K562 (cell line): ENCODE results near the gene ITGB6. TPM values are rescaled to one million over a fixed set of nuclear protein-coding genes. Genes with fewer than 3 reads are reported as not detected.

Experiments used
- ATAC-seq: fragments of 200-7000 bp; cut with Tn5 transposase; 3 replicates; pipeline ENCODE4 v1.9.1; 2020; ENCODE audit warnings: moderate library complexity
- BruUV-seq: library from RNA; stranded (reverse); fragments of 400-500 nt; replicated peaks from 2 replicates; lab custom pipeline; 2021; lab: Mats Ljungman, UMichigan
- CTCF ChIA-PET: fragments of 300-600 bp; formaldehyde crosslinking; extraction: SDS; loops from one replicate; lab custom pipeline; 2021; ENCODE audit warnings: low intra/inter-chr PET ratio; lab: Yijun Ruan, JAX
- POLR2A ChIA-PET: fragments of 300-600, 350-650 bp; sonication (Branson Sonifier 250); formaldehyde crosslinking; extraction: SDS; loops from one replicate; lab custom pipeline; 2021; ENCODE audit warnings: antibody characterized with exemption, inconsistent platforms; lab: Yijun Ruan, JAX
- DNase-seq, 4 experiments: peaks; one replicate each; pipeline versions ENCODE4 v3.0.0 to v3.0.0-alpha.2; 2011 to 2018; ENCODE audit warnings: low spot score in 3 of 4, mixed read lengths in 3 of 4; ENCODE audit errors: extremely low read depth in 1 of 4
- FAIRE-seq: peaks from 2 replicates; lab custom pipeline; 2011; peaks lifted over from hg19 to GRCh38; lab: Jason Lieb, UNC
- H2AFZ ChIP-seq: 2 replicates; pipeline ENCODE4 v1.6.0; 2011; ENCODE audit warnings: low read depth, low read length, control low read depth, inconsistent platforms
- H3K27ac ChIP-seq: fragments of 200-600 bp; 3 replicates; pipeline ENCODE4 v1.8.0; 2011; ENCODE audit warnings: low read depth, mild to moderate bottlenecking, control low read depth, inconsistent platforms, low read length, moderate library complexity, mixed read lengths; ENCODE audit errors: extremely low read depth
- H3K27me3 ChIP-seq, 2 experiments: fragments of 300-600 bp in 1 of 2; 2 replicates in 1 of 2; 3 replicates in 1 of 2; pipeline versions ENCODE4 v1.6.0 to v1.8.0; 2011; ENCODE audit warnings: inconsistent platforms in 2 of 2, low read length in 2 of 2, mild to moderate bottlenecking in 1 of 2, mixed read lengths in 1 of 2, moderate library complexity in 1 of 2; ENCODE audit not compliant: control insufficient read depth in 2 of 2, insufficient read depth in 2 of 2
- H3K36me3 ChIP-seq: fragments of 300-600 bp; 3 replicates; pipeline ENCODE4 v1.8.0; 2011; ENCODE audit warnings: mild to moderate bottlenecking, low read length, inconsistent platforms; ENCODE audit not compliant: control insufficient read depth, insufficient read depth
- H3K4me1 ChIP-seq, 2 experiments: fragments of 200-600 bp in 1 of 2; replicated peaks in 1 of 2; 2 replicates in 1 of 2; 3 replicates in 1 of 2; pipeline versions ENCODE4 v1.5.1 to v1.8.0; 2011; ENCODE audit warnings: inconsistent platforms in 2 of 2, low read length in 2 of 2, mild to moderate bottlenecking in 1 of 2, mixed read lengths in 1 of 2, moderate library complexity in 1 of 2; ENCODE audit not compliant: control insufficient read depth in 2 of 2, insufficient read depth in 2 of 2
- H3K4me2 ChIP-seq: 2 replicates; pipeline ENCODE4 v1.6.1; 2011; ENCODE audit warnings: low read length, control low read depth, inconsistent platforms, mixed read lengths; ENCODE audit not compliant: insufficient read depth
- H3K4me3 ChIP-seq: fragments of 200-600 bp; sonication (generic), shearing (Covaris generic); 2 replicates; pipeline ENCODE4 v1.5.1; 2016; ENCODE audit warnings: control low read depth, inconsistent platforms
- H3K79me2 ChIP-seq: fragments of 200-600 bp; 3 replicates; pipeline ENCODE4 v1.8.0; 2011; ENCODE audit warnings: low read length, inconsistent platforms; ENCODE audit not compliant: control insufficient read depth, insufficient read depth
- H3K9ac ChIP-seq, 2 experiments: 2 replicates each; pipeline versions ENCODE4 v1.6.0 to v1.6.1; 2011; ENCODE audit warnings: low read depth in 2 of 2, low read length in 2 of 2, control low read depth in 1 of 2, inconsistent platforms in 1 of 2, mild to moderate bottlenecking in 1 of 2, mixed read lengths in 1 of 2; ENCODE audit not compliant: insufficient read depth in 1 of 2
- H3K9me1 ChIP-seq: one replicate; pipeline ENCODE4 v1.6.0; 2011; ENCODE audit warnings: inconsistent platforms, mild to moderate bottlenecking, low read length, moderate library complexity; ENCODE audit not compliant: control insufficient read depth, insufficient read depth
- H3K9me3 ChIP-seq: replicated peaks from 2 replicates; pipeline ENCODE4 v1.5.1; 2011; ENCODE audit warnings: low read depth, low read length, inconsistent platforms; ENCODE audit not compliant: control insufficient read depth, insufficient read depth
- H4K20me1 ChIP-seq: replicated peaks from 2 replicates; pipeline ENCODE4 v1.6.1; 2011; ENCODE audit warnings: low read length, inconsistent platforms, mixed read lengths; ENCODE audit not compliant: control insufficient read depth, insufficient read depth
- BACH1 ChIP-seq: fragments of 200-800 bp; sonication (Bioruptor generic); IDR thresholded peaks from 2 replicates; pipeline ENCODE4 v1.6.1; 2016; ENCODE audit warnings: missing genetic modification characterization, missing compliant biosample characterization
- FOXA1 ChIP-seq: fragments of 450-650 bp; IDR thresholded peaks from 2 replicates; pipeline ENCODE4 v1.6.1; 2016; ENCODE audit warnings: mild to moderate bottlenecking, borderline replicate concordance
- FOXK1 ChIP-seq: sonication (generic); formaldehyde crosslinking; IDR thresholded peaks from 2 replicates; pipeline ENCODE4 v1.8.0; 2022; ENCODE audit warnings: missing genetic modification reagents, mild to moderate bottlenecking, borderline replicate concordance
- KAT8 ChIP-seq: fragments of 450-650 bp; IDR thresholded peaks from 2 replicates; pipeline ENCODE4 v1.6.1; 2016; ENCODE audit warnings: low read depth, mild to moderate bottlenecking
- KDM5B ChIP-seq: fragments of 200-600 bp; sonication (generic); IDR thresholded peaks from 2 replicates; pipeline ENCODE4 v1.6.1; 2012; ENCODE audit warnings: low read depth, mild to moderate bottlenecking, moderate library complexity, low read length, control low read depth, inconsistent platforms; ENCODE audit not compliant: insufficient replicate concordance
- PYGO2 ChIP-seq: fragments of 450-650 bp; IDR thresholded peaks from 2 replicates; pipeline ENCODE4 v1.6.1; 2016; ENCODE audit warnings: mild to moderate bottlenecking, missing genetic modification characterization, moderate library complexity, missing compliant biosample characterization
- RUNX1 ChIP-seq: sonication (generic); IDR thresholded peaks from 2 replicates; pipeline ENCODE4 v1.6.1; 2016; ENCODE audit warnings: antibody characterized with exemption, low read depth
- SMAD1 ChIP-seq: fragments of 150-350 bp; IDR thresholded peaks from 2 replicates; pipeline ENCODE4 v1.6.1; 2014; ENCODE audit warnings: low read length, low read depth; ENCODE audit not compliant: partially characterized antibody
- SMAD3 ChIP-seq: fragments of 450-650 bp; formaldehyde crosslinking; conservative IDR thresholded peaks from 2 replicates; pipeline ENCODE4 v1.4.0; 2020; ENCODE audit warnings: mild to moderate bottlenecking
- TAF9B ChIP-seq: fragments of 450-650 bp; IDR thresholded peaks from 2 replicates; pipeline ENCODE4 v1.6.1; 2018; ENCODE audit warnings: mild to moderate bottlenecking; ENCODE audit not compliant: partially characterized antibody
- TCF7 ChIP-seq: sonication (generic); IDR thresholded peaks from 2 replicates; pipeline ENCODE4 v1.6.1; 2016; ENCODE audit warnings: antibody characterized with exemption, borderline replicate concordance
- ZNF408 ChIP-seq: fragments of 250-450 bp; sonication (Bioruptor Pico); IDR thresholded peaks from 2 replicates; pipeline ENCODE4 v1.4.0; 2020; ENCODE audit warnings: low read depth, mild to moderate bottlenecking, moderate library complexity
- ZNF695 ChIP-seq: fragments of 450-650 bp; formaldehyde crosslinking; IDR thresholded peaks from 2 replicates; pipeline ENCODE4 v1.4.0; 2020; ENCODE audit warnings: mild to moderate bottlenecking, moderate library complexity
- WGBS: fragments of 100-300 bp; shearing (Covaris generic); methylation state at CpG from one replicate; pipeline ENCODE4 v1.1.6; 2016; ENCODE audit warnings: low coverage, mixed read lengths; ENCODE audit not compliant: insufficient coverage; ENCODE audit errors: missing lambda C conversion rate; 5-methylcytosine and 5-hydroxymethylcytosine counted together
- in situ Hi-C: fragments of 300-500 bp; cut with MboI; formaldehyde crosslinking; loops from 4 replicates; pipeline ENCODE4 v1.15.0; 2018; ENCODE audit warnings: inconsistent platforms, mixed read lengths
- intact Hi-C: fragments of 100-400 bp; cut with micrococcal nuclease; formaldehyde crosslinking; loops from 2 replicates; pipeline ENCODE4 v1.14.2; 2022
- polyA plus RNA-seq, 8 experiments: library from polyadenylated mRNA; depleted of rRNA in 4 of 8; stranded (reverse) in 5 of 8; unstranded in 3 of 8; fragments of >200 nt; fragmentation: Nextera tagmentation in 2 of 8; fragmentation: Illumina TruSeq in 1 of 8; extraction: Ambion mirVana in 2 of 8; extraction: Trizol in 1 of 8; gene quantifications; 2 replicates each; pipeline versions ENCODE4 v1.2.1 to v1.2.3, GENCODE V29; 2011 to 2014; ENCODE audit warnings: inconsistent platforms in 1 of 8, missing spikeins in 1 of 8
- total RNA-seq, 7 experiments: library from RNA; depleted of rRNA in 6 of 7; stranded (reverse); fragments of >200 nt in 6 of 7; fragmentation: Illumina TruSeq in 2 of 7; extraction: Trizol in 2 of 7; gene quantifications; 2 replicates each; pipeline versions ENCODE4 v1.2.1 to v1.2.3, GENCODE V29; 2011 to 2021; ENCODE audit warnings: low replicate concordance in 1 of 7
- TF ChIP-seq, protein P1 (sequence below): sonication (generic); formaldehyde crosslinking; IDR thresholded peaks from 2 replicates; pipeline ENCODE4 v1.8.1; 2023; ENCODE audit warnings: missing genetic modification reagents, mild to moderate bottlenecking, borderline replicate concordance
- TF ChIP-seq, protein P2 (sequence below): fragments of 450-650 bp; IDR thresholded peaks from 2 replicates; pipeline ENCODE4 v1.7.0; 2016; ENCODE audit warnings: borderline replicate concordance
- TF ChIP-seq, protein P3 (sequence below): sonication (generic); formaldehyde crosslinking; IDR thresholded peaks from 2 replicates; pipeline ENCODE4 v1.8.0; 2022; ENCODE audit warnings: missing genetic modification reagents, mild to moderate bottlenecking, borderline replicate concordance

ITGB6 gene
- total and polyA plus RNA-seq, 9 of the 15 experiments (the other 6 are each of a cell fraction or from before 2014, with no cell fraction given) = 0.18 TPM; not detected in 8

DNA sequence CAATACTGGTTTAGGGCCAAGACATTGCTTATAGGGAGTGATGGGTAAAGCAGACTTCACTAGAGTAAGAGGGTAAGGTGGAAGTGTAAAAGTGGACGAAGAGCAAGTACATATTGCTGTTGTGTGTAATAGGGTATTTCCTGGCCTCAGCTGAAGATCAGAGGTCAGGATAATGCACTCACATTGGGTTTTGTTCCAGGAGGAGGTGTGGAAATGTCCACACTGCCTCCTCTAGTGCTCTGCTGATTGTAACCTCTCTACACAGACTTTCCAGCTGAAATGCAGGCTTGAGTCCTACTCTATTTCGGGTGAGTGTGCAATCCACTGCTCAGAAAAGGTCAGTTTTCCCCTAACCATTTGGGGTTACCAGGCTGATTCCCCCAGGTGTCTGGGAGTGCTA is 96.0 kb downstream of the ITGB6 start:
- Histone ChIP-seq H3K4me3 (no peak overlapping the region), H3K9ac (no peak overlapping the region), H4K20me1 (no peaks in the 10 kb centered on the region), H3K79me2 (no peaks in the 10 kb centered on the region), H3K9me1 (no peaks in the 10 kb centered on the region), H3K4me2 (no peak overlapping the region), H2AFZ (no peak overlapping the region), H3K27ac (no peak overlapping the region), H3K27me3 (no peaks in the 10 kb centered on the region), H3K36me3 (no peaks in the 10 kb centered on the region), H3K4me1 (no peaks in the 10 kb centered on the region), H3K9me3 (no peaks in the 10 kb centered on the region)
- POLR2A ChIA-PET = no interaction called here
- CTCF ChIA-PET = no interaction called here
- 0% methylated on average over 2 of the region's 2 CpGs for WGBS
- in situ Hi-C loops = no loop called here
- DNase-seq (no peak), ATAC-seq (no peak), FAIRE-seq (no peak)
- intact Hi-C loops = loop anchor here (10.0 kb wide), 1 partner anchor 1171 kb away; no protein-coding TSS in a partner anchor
- no TSS peak for BruUV-seq
- TF ChIP-seq RUNX1 = no peak
- no peak for TF ChIP-seq KDM5B
- no peak for TF ChIP-seq ZNF408 (CRISPR knock-in tag)
- TF ChIP-seq, protein P1, sequence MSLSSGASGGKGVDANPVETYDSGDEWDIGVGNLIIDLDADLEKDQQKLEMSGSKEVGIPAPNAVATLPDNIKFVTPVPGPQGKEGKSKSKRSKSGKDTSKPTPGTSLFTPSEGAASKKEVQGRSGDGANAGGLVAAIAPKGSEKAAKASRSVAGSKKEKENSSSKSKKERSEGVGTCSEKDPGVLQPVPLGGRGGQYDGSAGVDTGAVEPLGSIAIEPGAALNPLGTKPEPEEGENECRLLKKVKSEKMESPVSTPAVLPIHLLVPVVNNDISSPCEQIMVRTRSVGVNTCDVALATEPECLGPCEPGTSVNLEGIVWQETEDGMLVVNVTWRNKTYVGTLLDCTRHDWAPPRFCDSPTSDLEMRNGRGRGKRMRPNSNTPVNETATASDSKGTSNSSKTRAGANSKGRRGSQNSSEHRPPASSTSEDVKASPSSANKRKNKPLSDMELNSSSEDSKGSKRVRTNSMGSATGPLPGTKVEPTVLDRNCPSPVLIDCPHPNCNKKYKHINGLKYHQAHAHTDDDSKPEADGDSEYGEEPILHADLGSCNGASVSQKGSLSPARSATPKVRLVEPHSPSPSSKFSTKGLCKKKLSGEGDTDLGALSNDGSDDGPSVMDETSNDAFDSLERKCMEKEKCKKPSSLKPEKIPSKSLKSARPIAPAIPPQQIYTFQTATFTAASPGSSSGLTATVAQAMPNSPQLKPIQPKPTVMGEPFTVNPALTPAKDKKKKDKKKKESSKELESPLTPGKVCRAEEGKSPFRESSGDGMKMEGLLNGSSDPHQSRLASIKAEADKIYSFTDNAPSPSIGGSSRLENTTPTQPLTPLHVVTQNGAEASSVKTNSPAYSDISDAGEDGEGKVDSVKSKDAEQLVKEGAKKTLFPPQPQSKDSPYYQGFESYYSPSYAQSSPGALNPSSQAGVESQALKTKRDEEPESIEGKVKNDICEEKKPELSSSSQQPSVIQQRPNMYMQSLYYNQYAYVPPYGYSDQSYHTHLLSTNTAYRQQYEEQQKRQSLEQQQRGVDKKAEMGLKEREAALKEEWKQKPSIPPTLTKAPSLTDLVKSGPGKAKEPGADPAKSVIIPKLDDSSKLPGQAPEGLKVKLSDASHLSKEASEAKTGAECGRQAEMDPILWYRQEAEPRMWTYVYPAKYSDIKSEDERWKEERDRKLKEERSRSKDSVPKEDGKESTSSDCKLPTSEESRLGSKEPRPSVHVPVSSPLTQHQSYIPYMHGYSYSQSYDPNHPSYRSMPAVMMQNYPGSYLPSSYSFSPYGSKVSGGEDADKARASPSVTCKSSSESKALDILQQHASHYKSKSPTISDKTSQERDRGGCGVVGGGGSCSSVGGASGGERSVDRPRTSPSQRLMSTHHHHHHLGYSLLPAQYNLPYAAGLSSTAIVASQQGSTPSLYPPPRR (CRISPR knock-in tag) = no peak
- TF ChIP-seq TAF9B = no peak
- TF ChIP-seq BACH1 (tag) = no peak
- TF ChIP-seq TCF7 = no peak
- TF ChIP-seq, protein P2, sequence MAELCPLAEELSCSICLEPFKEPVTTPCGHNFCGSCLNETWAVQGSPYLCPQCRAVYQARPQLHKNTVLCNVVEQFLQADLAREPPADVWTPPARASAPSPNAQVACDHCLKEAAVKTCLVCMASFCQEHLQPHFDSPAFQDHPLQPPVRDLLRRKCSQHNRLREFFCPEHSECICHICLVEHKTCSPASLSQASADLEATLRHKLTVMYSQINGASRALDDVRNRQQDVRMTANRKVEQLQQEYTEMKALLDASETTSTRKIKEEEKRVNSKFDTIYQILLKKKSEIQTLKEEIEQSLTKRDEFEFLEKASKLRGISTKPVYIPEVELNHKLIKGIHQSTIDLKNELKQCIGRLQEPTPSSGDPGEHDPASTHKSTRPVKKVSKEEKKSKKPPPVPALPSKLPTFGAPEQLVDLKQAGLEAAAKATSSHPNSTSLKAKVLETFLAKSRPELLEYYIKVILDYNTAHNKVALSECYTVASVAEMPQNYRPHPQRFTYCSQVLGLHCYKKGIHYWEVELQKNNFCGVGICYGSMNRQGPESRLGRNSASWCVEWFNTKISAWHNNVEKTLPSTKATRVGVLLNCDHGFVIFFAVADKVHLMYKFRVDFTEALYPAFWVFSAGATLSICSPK = no peak
- no peak for TF ChIP-seq FOXK1 (CRISPR knock-in tag)
- no peak for TF ChIP-seq PYGO2 (tag)
- no peak for TF ChIP-seq FOXA1
- no peak for TF ChIP-seq ZNF695 (CRISPR knock-in tag)
- no peak for TF ChIP-seq SMAD3
- TF ChIP-seq, protein P3, sequence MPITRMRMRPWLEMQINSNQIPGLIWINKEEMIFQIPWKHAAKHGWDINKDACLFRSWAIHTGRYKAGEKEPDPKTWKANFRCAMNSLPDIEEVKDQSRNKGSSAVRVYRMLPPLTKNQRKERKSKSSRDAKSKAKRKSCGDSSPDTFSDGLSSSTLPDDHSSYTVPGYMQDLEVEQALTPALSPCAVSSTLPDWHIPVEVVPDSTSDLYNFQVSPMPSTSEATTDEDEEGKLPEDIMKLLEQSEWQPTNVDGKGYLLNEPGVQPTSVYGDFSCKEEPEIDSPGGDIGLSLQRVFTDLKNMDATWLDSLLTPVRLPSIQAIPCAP (CRISPR knock-in tag) = no peak
- no peak for TF ChIP-seq SMAD1
- no peak for TF ChIP-seq KAT8
